HT-29 (cell line): Measurements from ENCODE around the gene DBR1. TPM values are rescaled to one million over a fixed set of nuclear protein-coding genes. Genes with fewer than 3 reads are reported as not detected.
"Not testable (repeated sequence)": the region's sequence is repeated elsewhere in the genome, so short reads cannot be mapped to it uniquely, and the experiment has no call there.

Source experiments
- DNase-seq: peaks from one replicate; pipeline ENCODE4 v3.0.0-alpha.2; 2015; ENCODE audit warnings: low spot score
- total RNA-seq: library from RNA; depleted of rRNA; stranded (reverse); fragments of >200 nt; shearing (Covaris generic); gene quantifications from 2 replicates; pipeline ENCODE4 v1.2.3, GENCODE V29; 2014

Gene DBR1
- total RNA-seq, 1 experiment from 2014 or later = 10.9 TPM

GRCh38 chr3:138187296-138188012 is 12.7 kb upstream of the DBR1 start, which contains the start of gene ARMC8:
Gene ARMC8 (plus strand): TSS chr3:138187301. CDS start chr3:138187555, 254 bp downstream.
- DNase-seq = peak; percentile 72

- DNase-seq = peak; percentile 92
Observed at GRCh38 chr3:138186803-138187295, 12.1 kb upstream of the DBR1 start.

DNA sequence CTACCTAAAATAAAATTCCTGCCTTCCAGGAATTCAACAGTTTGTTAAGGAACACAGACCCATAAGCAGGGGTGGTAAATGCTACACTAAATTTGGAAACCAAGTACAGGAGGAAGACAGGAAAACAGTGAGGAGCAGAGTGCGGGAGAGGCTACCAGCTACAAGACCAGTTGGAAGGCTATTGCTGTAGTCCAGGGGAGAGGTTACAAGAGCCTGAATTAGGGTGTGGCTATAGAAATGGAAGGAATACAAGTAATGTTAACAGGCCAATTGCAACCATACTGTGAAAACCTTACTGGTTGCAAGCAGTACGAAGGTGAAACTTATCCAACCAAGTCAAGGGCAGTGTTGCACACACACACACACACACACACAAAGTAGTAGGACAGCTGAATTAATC is 11.5 kb upstream of the DBR1 start:
- DNase-seq = peak; percentile 11

GRCh38 chr3:138184994-138185393 is 10.3 kb upstream of the DBR1 start:
- no peak for DNase-seq

DNA sequence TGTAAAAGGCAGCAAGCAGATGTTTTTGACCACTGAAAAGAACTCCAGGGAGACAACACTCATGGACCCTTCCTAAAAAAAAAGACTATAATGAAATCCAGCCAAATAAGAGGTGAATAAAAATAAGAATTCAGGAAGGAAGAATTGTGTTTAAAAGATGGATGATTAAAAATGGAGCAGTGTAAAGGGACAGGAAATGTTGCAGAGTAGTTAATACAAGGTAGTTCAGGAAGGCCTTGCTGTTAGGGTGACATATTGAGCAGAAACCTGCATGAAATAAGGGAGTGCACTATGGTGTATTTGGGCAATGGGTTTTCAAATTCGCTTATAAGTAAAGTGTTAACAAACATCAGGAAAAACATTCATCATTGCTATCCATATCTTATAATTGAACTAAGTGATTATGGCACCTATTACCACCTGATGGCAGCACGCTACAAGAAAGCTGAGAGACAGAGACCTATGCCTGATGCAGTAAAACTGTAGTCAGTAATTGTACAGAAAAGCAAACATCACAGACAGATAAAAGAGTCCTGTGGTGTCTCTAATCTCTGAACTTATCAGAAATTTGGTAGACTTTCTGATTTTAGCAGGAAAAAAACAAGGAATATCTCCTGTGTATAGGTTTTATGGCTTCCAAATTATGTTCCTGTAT is 5.8 kb upstream of the DBR1 start:
- DNase-seq = peak; percentile 57

DNA sequence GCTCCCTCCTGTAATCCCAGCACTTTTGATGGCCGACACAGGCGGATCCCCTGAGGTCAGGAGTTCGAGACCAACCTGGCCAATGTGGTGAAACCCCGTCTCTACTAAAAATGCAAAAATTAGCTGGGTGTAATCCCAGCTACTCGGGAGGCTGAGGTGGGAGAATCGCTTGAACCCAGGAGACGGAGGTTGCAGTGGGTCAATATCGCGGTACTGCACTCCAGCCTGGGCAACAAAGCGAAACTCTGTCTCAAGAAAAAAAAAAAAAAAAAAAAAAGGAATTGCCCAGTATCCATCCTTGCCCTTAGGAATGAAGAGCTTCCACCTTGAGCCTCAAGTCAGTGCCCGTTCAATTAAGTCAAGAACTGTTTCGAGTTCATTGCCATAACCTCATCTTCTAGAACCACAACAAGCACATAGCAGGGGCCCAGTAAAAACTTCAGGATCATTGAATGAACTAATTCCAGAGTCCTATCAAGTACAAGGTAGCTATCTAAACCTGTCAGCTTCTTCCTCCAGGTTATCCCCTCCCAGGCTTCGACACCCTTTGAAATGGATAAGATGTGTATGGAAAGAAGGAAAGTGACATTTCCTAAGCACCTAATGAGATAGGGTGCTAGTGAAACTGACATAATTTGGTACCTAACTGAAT is 826 bp downstream of the DBR1 start:
- DNase-seq = no peak

GRCh38 chr3:138172625-138173024 is 2.1 kb downstream of the DBR1 start:
- DNase-seq = no peak

DNA sequence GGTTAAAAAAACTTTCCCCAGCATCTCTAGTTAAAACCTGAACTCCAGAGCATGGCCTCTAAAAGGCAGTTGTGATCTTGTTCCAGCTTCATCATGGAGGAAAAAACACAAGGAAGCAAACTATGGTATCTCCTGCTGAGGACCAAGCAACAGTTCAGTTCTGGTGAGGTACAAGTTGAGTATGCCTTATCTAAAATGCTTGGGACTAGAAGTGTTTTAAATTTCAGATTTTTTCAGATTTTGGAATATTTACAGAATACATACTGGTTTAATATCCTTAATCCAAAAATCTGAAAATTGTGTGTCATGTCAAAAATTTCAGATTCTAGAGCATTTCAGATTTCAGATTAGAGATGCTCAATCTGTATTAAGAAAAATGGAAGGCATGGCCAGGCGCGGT is 9.7 kb downstream of the DBR1 start:
- no peak for DNase-seq

DNA sequence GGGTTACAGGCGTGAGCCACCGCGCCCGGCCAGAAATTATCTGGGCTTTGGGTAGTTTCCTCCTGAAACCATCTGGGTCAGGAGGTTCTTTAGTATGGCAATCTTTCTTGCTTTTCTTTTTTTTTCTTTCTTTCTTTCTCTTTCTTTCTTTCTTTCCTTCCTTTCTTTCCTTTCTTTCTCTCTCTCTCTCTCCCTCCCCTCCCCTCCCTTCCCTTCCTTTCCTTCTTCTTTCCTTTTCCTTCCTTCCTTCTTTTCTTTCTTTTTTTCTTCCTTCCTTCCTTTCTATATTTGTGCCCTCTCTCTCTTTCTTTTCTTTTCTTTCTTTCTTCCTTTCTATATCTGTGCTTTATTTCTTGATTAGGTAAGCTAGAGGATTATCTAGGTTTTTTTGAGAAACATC is 17.0 kb downstream of the DBR1 start:
- DNase-seq = no peak

DNA sequence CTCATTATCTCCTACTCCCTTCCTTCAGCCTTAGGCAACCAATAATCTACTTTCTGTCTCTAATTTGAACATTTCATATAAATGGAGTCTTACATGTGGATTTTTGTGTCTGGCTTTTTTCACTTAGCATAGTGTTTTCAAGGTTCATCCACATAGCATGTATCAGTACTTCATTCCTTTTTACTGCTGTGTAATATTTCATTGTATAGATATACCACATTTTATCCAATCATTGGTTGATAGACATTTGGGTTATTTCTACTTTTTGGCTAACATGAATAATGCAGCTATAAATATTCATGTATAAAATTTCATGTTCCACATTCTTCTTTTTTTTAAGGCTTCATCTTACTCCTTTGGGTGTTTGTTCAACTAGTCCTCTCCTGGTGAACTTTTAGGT is 20.2 kb downstream of the DBR1 start:
- DNase-seq = no peak

GRCh38 chr3:138148503-138148902 is 26.2 kb downstream of the DBR1 start:
- no peak for DNase-seq

GRCh38 chr3:138142181-138142580 is 32.5 kb downstream of the DBR1 start:
- not testable (repeated sequence) for DNase-seq

DNA sequence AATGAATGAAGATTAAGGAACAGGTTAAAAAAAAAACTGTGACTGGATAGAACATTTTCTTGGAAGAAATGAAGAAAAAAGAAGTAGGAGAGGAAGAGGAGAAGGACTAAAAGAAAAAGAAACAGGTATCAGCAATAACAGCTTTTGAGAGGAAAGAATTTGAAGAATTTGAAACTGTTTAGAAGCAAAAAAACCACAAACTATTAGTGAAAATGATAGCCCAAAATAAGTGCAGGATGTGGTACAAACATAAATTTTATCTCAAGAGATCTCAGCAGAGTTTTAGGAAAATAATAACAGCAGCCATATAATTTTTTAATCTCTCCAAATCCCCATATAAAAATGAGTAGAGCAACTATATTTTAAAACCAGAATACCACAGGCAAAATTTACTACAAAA is 33.8 kb downstream of the DBR1 start:
- DNase-seq = no peak

DNA sequence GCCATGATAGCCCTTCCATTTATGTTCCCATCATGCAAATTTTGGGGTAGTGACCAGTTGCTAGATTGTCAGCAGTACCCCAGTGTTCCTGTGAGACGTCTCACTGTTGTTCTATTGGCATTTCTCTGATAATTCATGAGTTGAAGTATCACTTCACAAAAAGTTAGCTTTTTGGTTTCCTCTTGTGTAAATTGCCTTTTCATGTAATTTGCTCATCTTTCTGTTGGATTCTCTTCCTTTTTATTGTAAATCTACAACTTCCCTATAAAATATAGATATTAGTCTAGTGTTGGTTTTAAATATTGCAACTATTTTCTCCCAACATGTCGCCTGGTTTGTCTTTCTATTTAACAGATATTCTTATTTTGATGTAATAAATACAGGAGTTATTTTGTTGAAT is 35.0 kb downstream of the DBR1 start:
- DNase-seq = no peak

GRCh38 chr3:138137861-138138260 is 36.9 kb downstream of the DBR1 start:
- DNase-seq = no peak

- DNase-seq = no peak
Observed at GRCh38 chr3:138136201-138136600, 38.5 kb downstream of the DBR1 start.

GRCh38 chr3:138135833-138136194 is 38.9 kb downstream of the DBR1 start:
- no peak for DNase-seq

GRCh38 chr3:138135146-138135832 is 39.4 kb downstream of the DBR1 start:
- no peak for DNase-seq

DNA sequence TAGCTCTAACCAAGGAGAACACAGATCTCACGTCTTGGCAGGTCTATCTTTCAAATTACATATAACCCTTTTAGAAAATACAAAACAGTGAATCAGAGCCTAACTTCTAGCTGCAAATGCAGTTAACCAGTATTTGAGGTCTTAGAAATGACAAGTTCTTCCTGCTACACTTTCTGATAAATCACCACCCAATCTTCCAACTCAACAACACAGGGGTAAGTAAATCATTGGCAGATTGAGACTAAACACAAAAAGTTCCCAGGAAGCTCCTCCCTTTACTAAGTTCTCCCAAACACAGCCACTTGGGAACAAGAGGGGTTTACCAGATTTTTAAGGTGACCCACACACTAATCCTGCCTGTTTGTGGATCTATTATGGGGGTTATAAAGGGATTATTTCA is 42.5 kb downstream of the DBR1 start, which contains the start of gene A4GNT:
A4GNT (minus strand) TSS at position 152 of the 400 bp plus-strand sequence. CDS start 1,134 bp downstream, outside the sequence.
- no peak for DNase-seq

DNA sequence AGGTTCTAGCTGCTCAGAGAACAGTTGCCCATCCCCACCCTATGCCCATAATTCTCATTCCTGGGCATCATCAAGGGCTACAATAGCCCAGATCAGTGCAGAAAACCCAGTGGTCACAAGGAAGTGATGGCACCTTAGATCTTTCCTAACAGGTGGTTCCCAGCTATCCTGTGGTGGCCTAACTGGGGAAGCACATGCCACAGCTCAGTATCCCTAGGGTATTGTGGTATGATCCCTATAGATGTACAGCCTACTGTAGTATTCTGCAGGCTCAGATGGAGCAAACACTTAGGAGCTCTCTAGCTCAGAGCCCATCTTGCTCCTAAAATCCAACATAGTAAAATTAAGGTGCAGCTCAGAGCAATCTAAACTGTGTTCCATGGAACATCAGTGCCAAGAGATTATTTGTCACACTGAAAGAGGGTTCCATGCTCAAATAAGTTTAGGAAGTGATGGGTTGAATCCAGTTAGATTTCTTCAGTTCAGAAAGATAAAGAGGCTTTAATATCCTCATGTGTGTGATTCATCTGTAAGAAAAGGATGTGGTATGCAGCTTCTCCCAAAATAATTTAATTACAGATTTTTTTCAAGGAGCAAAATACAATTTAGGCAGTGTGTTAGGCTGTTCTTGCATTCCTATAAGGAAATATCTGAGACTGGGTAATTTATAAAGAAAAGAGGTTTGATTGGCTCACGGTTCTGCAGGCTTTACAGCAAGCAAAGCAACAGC is 46.9 kb downstream of the DBR1 start:
- no peak for DNase-seq

GRCh38 chr3:138125548-138126221 is 49.0 kb downstream of the DBR1 start:
- DNase-seq = no peak
